ENCODE measurements around the gene ALPI. TPM values are rescaled to one million over a fixed set of nuclear protein-coding genes. Genes with fewer than 3 reads are reported as not detected.
"Not testable (repeated sequence)": the region's sequence is repeated elsewhere in the genome, so short reads cannot be mapped to it uniquely, and the experiment has no call there.

The ALPI gene
- total and polyA plus RNA-seq, 2 donors (not counting 1 experiment from before 2014, with no cell fraction given): not detected

- no peaks in the 10 kb centered on the region for H3K79me2 ChIP-seq (ENCODE audit: control insufficient read depth, insufficient read depth, low read length)
- no peak overlapping the region for H2AFZ ChIP-seq (ENCODE audit: low read length)
- TF ChIP-seq CTCF (conservative IDR thresholded peaks at IDR 0.05 in 1 of 2, IDR thresholded peaks at IDR 0.05 in 1 of 2; ENCODE audit: low read depth in 1 of 2, low read length in 2 of 2): no peak
- peak; percentile 43 for TF ChIP-seq EZH2 (IDR thresholded peaks at IDR 0.05; ENCODE audit: low read length, missing control alignments)
- H4K20me1 ChIP-seq (ENCODE audit: control insufficient read depth, extremely low read depth, insufficient read depth, low read length): no peaks in the 10 kb centered on the region
- H3K4me3 ChIP-seq (replicated peaks in 1 of 4; ENCODE audit: control extremely low read depth in 1 of 4, insufficient read depth in 1 of 4, low read depth in 3 of 4, low read length in 4 of 4): no peak overlapping the region
- peak in 1 of 2 donors; percentile 11 for DNase-seq (ENCODE audit: low read depth in 2 of 2)
- H3K36me3 ChIP-seq (ENCODE audit: control insufficient read depth, insufficient read depth, low read length): no peaks in the 10 kb centered on the region
- H3K9me3 ChIP-seq (ENCODE audit: control insufficient read depth, insufficient read depth, low read depth, low read length): no peaks in the 10 kb centered on the region
- H3K4me2 ChIP-seq (ENCODE audit: extremely low read depth, insufficient read depth, low read length): no peak overlapping the region
- H3K4me1 ChIP-seq (ENCODE audit: control insufficient read depth, extremely low read depth, insufficient read depth, low read length): no peaks in the 10 kb centered on the region
- H3K9ac ChIP-seq (ENCODE audit: insufficient read depth, low read length): no peak overlapping the region
- H3K27ac ChIP-seq (ENCODE audit: insufficient read depth, low read length): no peak overlapping the region
- H3K27me3 ChIP-seq (ENCODE audit: control insufficient read depth, insufficient read depth, low read length): peaks cover 50% of the 10 kb centered on the region
Measured at GRCh38 chr2:232420463-232421188, 35.3 kb upstream of the ALPI start.

GRCh38 chr2:232421189-232421785 is 34.7 kb upstream of the ALPI start:
- no peaks in the 10 kb centered on the region for H3K79me2 ChIP-seq (ENCODE audit: control insufficient read depth, insufficient read depth, low read length)
- H4K20me1 ChIP-seq (ENCODE audit: control insufficient read depth, extremely low read depth, insufficient read depth, low read length): no peaks in the 10 kb centered on the region
- no peak overlapping the region for H3K4me2 ChIP-seq (ENCODE audit: extremely low read depth, insufficient read depth, low read length)
- no peaks in the 10 kb centered on the region for H3K9me3 ChIP-seq (ENCODE audit: control insufficient read depth, insufficient read depth, low read depth, low read length)
- TF ChIP-seq CTCF (conservative IDR thresholded peaks at IDR 0.05 in 1 of 2, IDR thresholded peaks at IDR 0.05 in 1 of 2; ENCODE audit: low read depth in 1 of 2, low read length in 2 of 2) (no peak), EZH2 (IDR thresholded peaks at IDR 0.05; ENCODE audit: low read length, missing control alignments) (no peak)
- H3K27me3 ChIP-seq (ENCODE audit: control insufficient read depth, insufficient read depth, low read length): peaks cover 50% of the 10 kb centered on the region
- DNase-seq (ENCODE audit: low read depth in 2 of 2): no peak
- no peak overlapping the region for H3K9ac ChIP-seq (ENCODE audit: insufficient read depth, low read length)
- no peaks in the 10 kb centered on the region for H3K4me1 ChIP-seq (ENCODE audit: control insufficient read depth, extremely low read depth, insufficient read depth, low read length)
- H3K36me3 ChIP-seq (ENCODE audit: control insufficient read depth, insufficient read depth, low read length): no peaks in the 10 kb centered on the region
- H3K27ac ChIP-seq (ENCODE audit: insufficient read depth, low read length): no peak overlapping the region
- no peak overlapping the region for H2AFZ ChIP-seq (ENCODE audit: low read length)
- no peak overlapping the region for H3K4me3 ChIP-seq (replicated peaks in 1 of 4; ENCODE audit: control extremely low read depth in 1 of 4, insufficient read depth in 1 of 4, low read depth in 3 of 4, low read length in 4 of 4)

- peaks cover 50% of the 10 kb centered on the region for H3K27me3 ChIP-seq (ENCODE audit: control insufficient read depth, insufficient read depth, low read length)
- TF ChIP-seq CTCF (conservative IDR thresholded peaks at IDR 0.05 in 1 of 2, IDR thresholded peaks at IDR 0.05 in 1 of 2; ENCODE audit: low read depth in 1 of 2, low read length in 2 of 2): no peak
- no peak for TF ChIP-seq EZH2 (IDR thresholded peaks at IDR 0.05; ENCODE audit: low read length, missing control alignments)
- H3K4me1 ChIP-seq (ENCODE audit: control insufficient read depth, extremely low read depth, insufficient read depth, low read length): no peaks in the 10 kb centered on the region
Measured at GRCh38 chr2:232422051-232422450, 33.9 kb upstream of the ALPI start.

GRCh38 chr2:232422996-232423395 is 33.0 kb upstream of the ALPI start:
- H3K4me2 ChIP-seq (ENCODE audit: extremely low read depth, insufficient read depth, low read length); H3K4me1 ChIP-seq (ENCODE audit: control insufficient read depth, extremely low read depth, insufficient read depth, low read length); H2AFZ ChIP-seq (ENCODE audit: low read length); H3K9me3 ChIP-seq (ENCODE audit: control insufficient read depth, insufficient read depth, low read depth, low read length); H3K9ac ChIP-seq (ENCODE audit: insufficient read depth, low read length); H4K20me1 ChIP-seq (ENCODE audit: control insufficient read depth, extremely low read depth, insufficient read depth, low read length); DNase-seq (ENCODE audit: low read depth in 2 of 2); H3K27ac ChIP-seq (ENCODE audit: insufficient read depth, low read length); H3K36me3 ChIP-seq (ENCODE audit: control insufficient read depth, insufficient read depth, low read length); H3K4me3 ChIP-seq (replicated peaks in 1 of 4; ENCODE audit: control extremely low read depth in 1 of 4, insufficient read depth in 1 of 4, low read depth in 3 of 4, low read length in 4 of 4); H3K79me2 ChIP-seq (ENCODE audit: control insufficient read depth, insufficient read depth, low read length): not testable (repeated sequence)
- peaks cover 46% of the 10 kb centered on the region for H3K27me3 ChIP-seq (ENCODE audit: control insufficient read depth, insufficient read depth, low read length)

More at GRCh38 chr2:232422051-232422450, 33.9 kb upstream of the ALPI start:
- H3K36me3 ChIP-seq (ENCODE audit: control insufficient read depth, insufficient read depth, low read length): no peaks in the 10 kb centered on the region
- no peak overlapping the region for H3K4me2 ChIP-seq (ENCODE audit: extremely low read depth, insufficient read depth, low read length)
- H2AFZ ChIP-seq (ENCODE audit: low read length): no peak overlapping the region
- no peak overlapping the region for H3K27ac ChIP-seq (ENCODE audit: insufficient read depth, low read length)
- H3K9me3 ChIP-seq (ENCODE audit: control insufficient read depth, insufficient read depth, low read depth, low read length): no peaks in the 10 kb centered on the region
- H3K4me3 ChIP-seq (replicated peaks in 1 of 4; ENCODE audit: control extremely low read depth in 1 of 4, insufficient read depth in 1 of 4, low read depth in 3 of 4, low read length in 4 of 4): no peak overlapping the region
- no peak overlapping the region for H3K9ac ChIP-seq (ENCODE audit: insufficient read depth, low read length)
- DNase-seq (ENCODE audit: low read depth in 2 of 2): no peak
- no peaks in the 10 kb centered on the region for H4K20me1 ChIP-seq (ENCODE audit: control insufficient read depth, extremely low read depth, insufficient read depth, low read length)
- H3K79me2 ChIP-seq (ENCODE audit: control insufficient read depth, insufficient read depth, low read length): no peaks in the 10 kb centered on the region

All from fibroblast of lung (primary cell).